ENCODE data around the gene FGF5.
A peak's percentile ranks its signal among the peaks of the same experiment; 100 is the strongest.

The FGF5 gene

GRCh38 chr4:80331693-80332092, 65.2 kb downstream of the FGF5 start:
- Mint-ChIP-seq H3K4me1 (ENCODE audit: low read depth) (peaks cover 10% of the 10 kb centered on the region), H3K27me3 (peaks cover 7% of the 10 kb centered on the region), H3K27ac (no peak overlapping the region), H3K9me3 (ENCODE audit: low read depth) (no peaks in the 10 kb centered on the region), H3K36me3 (no peaks in the 10 kb centered on the region), H3K4me3 (no peak overlapping the region)

- H3K9me3 Mint-ChIP-seq (ENCODE audit: low read depth) = no peaks in the 10 kb centered on the region
Measured at GRCh38 chr4:80333121-80333520, 66.7 kb downstream of the FGF5 start.

GRCh38 chr4:80334568-80334967, 68.1 kb downstream of the FGF5 start:
- no peaks in the 10 kb centered on the region for H3K9me3 Mint-ChIP-seq (ENCODE audit: low read depth)
- H3K4me1 Mint-ChIP-seq (ENCODE audit: low read depth) = peaks cover 10% of the 10 kb centered on the region
- H3K36me3 Mint-ChIP-seq = no peaks in the 10 kb centered on the region
- H3K27ac Mint-ChIP-seq = no peak overlapping the region
- no peak overlapping the region for H3K4me3 Mint-ChIP-seq
- peaks cover 4% of the 10 kb centered on the region for H3K27me3 Mint-ChIP-seq

More at GRCh38 chr4:80333121-80333520, 66.7 kb downstream of the FGF5 start:
- Mint-ChIP-seq H3K36me3 (no peaks in the 10 kb centered on the region), H3K27me3 (peaks cover 7% of the 10 kb centered on the region), H3K27ac (no peak overlapping the region), H3K4me3 (no peak overlapping the region), H3K4me1 (ENCODE audit: low read depth) (peaks cover 10% of the 10 kb centered on the region)

GRCh38 chr4:80335226-80335553, 68.7 kb downstream of the FGF5 start:
- Mint-ChIP-seq H3K4me3 (peak overlapping the region; percentile 91), H3K4me1 (ENCODE audit: low read depth) (peaks cover 10% of the 10 kb centered on the region), H3K27me3 (peaks cover 4% of the 10 kb centered on the region), H3K9me3 (ENCODE audit: low read depth) (no peaks in the 10 kb centered on the region), H3K36me3 (no peaks in the 10 kb centered on the region), H3K27ac (no peak overlapping the region)

- Mint-ChIP-seq H3K4me3 (peak within 1 kb of the TSS; percentile 91), H3K27me3 (peaks cover 4% of the 10 kb centered on the region), H3K9me3 (ENCODE audit: low read depth) (no peaks in the 10 kb centered on the region), H3K36me3 (no peaks in the 10 kb centered on the region), H3K27ac (no peak within 1 kb of the TSS), H3K4me1 (ENCODE audit: low read depth) (peaks cover 10% of the 10 kb centered on the region)
Measured at GRCh38 chr4:80335554-80336358, 69.3 kb downstream of the FGF5 start, which contains the start of gene CFAP299. Gene CFAP299, plus strand, starts transcription at chr4:80335730.

GRCh38 chr4:80336582-80336981, 70.1 kb downstream of the FGF5 start:
- H3K9me3 Mint-ChIP-seq (ENCODE audit: low read depth) = peaks cover 1% of the 10 kb centered on the region
- H3K27me3 Mint-ChIP-seq = peaks cover 4% of the 10 kb centered on the region
- H3K36me3 Mint-ChIP-seq = peaks cover under 1% of the 10 kb centered on the region
- H3K4me3 Mint-ChIP-seq = peak overlapping the region; percentile 91
- H3K27ac Mint-ChIP-seq = no peak overlapping the region
- peaks cover 10% of the 10 kb centered on the region for H3K4me1 Mint-ChIP-seq (ENCODE audit: low read depth)

GRCh38 chr4:80340036-80340435, 73.6 kb downstream of the FGF5 start:
- no peaks in the 10 kb centered on the region for H3K27me3 Mint-ChIP-seq
- peaks cover 31% of the 10 kb centered on the region for H3K4me1 Mint-ChIP-seq (ENCODE audit: low read depth)
- peaks cover 15% of the 10 kb centered on the region for H3K9me3 Mint-ChIP-seq (ENCODE audit: low read depth)
- H3K27ac Mint-ChIP-seq = no peak overlapping the region
- peaks cover 7% of the 10 kb centered on the region for H3K36me3 Mint-ChIP-seq
- no peak overlapping the region for H3K4me3 Mint-ChIP-seq
